ENCODE measurements around the gene FAM229B. TPM values are rescaled to one million over a fixed set of nuclear protein-coding genes. Genes with fewer than 3 reads are reported as not detected.

FAM229B gene
- total RNA-seq, 4 donors from 2014 or later = 9.5 to 26.1 (median 13.8) TPM

DNA sequence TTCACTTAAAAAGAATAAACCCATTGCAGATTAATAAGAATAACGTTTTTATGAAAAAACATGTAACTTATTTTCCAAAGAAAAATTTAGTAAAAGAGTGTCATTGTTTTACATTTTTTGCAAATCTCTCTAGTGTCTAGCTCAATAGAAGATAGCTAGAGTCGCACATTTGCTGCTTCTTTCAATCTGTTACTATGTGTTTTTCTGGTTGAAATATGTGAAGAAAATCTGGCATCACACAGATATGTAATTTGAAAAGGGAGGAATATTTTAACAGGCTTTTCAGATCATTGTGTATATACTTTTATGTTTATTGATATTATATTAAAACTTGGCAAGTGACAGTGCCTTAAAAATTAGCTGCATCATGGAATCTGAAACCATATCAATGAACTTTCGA lies 24.4 kb upstream of the FAM229B start:
- no peaks in the 10 kb centered on the region for H3K4me1 ChIP-seq
- WGBS, 2 donors (ENCODE audit: low coverage in 1 of 2) = 80 to 84% methylated on average over 3 of the region's 3 CpGs
- TF ChIP-seq CTCF (IDR thresholded peaks at IDR 0.05) = no peak
- no peak for TF ChIP-seq POLR2A (IDR thresholded peaks at IDR 0.05)
- no peak for TF ChIP-seq POLR2AphosphoS5 (IDR thresholded peaks at IDR 0.05)
- no peak for TF ChIP-seq EP300 (IDR thresholded peaks at IDR 0.05)
- H3K27me3 ChIP-seq = no peaks in the 10 kb centered on the region
- no peak for ATAC-seq
- no peak overlapping the region for H3K27ac ChIP-seq
- H3K9me3 ChIP-seq = no peaks in the 10 kb centered on the region
- no peaks in the 10 kb centered on the region for H3K36me3 ChIP-seq
- H3K4me3 ChIP-seq = no peak overlapping the region

DNA sequence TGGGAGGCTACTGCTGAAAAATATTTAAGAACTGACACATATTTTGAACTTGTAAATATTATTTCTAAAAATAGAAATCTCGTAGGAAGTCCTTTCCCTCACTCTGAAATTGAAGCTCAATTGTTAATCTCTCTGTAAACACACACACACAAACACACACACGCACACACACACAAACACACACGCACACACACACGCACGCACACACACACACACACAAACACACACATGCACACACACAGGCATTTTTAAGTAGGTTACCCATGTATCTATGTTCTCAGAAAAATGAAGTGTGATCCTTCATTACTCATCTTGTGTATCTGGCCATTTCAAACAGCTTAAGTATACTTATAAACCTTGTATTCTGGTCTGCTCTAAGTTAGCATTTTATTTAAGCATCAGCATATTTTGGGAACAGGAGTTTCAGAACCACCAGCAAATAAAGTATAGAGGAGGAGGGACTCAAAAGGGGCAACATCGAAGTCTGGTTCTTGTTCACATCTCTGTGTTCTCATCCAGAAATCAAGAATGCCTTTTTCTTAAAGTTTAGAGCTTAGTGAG lies 21.9 kb upstream of the FAM229B start:
- no peak overlapping the region for H3K4me3 ChIP-seq
- H3K4me1 ChIP-seq = no peaks in the 10 kb centered on the region
- H3K36me3 ChIP-seq = peaks cover 0 to 8% of the 10 kb centered on the region in 2 donors
- no peak for ATAC-seq
- H3K27ac ChIP-seq = no peak overlapping the region
- H3K9me3 ChIP-seq = no peaks in the 10 kb centered on the region
- 29 to 35% methylated on average over 6 of the region's 6 CpGs for WGBS, 2 donors (ENCODE audit: low coverage in 1 of 2)
- H3K27me3 ChIP-seq = no peaks in the 10 kb centered on the region
- TF ChIP-seq POLR2AphosphoS5 (IDR thresholded peaks at IDR 0.05) (no peak), EP300 (IDR thresholded peaks at IDR 0.05) (no peak), POLR2A (IDR thresholded peaks at IDR 0.05) (no peak), CTCF (IDR thresholded peaks at IDR 0.05) (no peak)

DNA sequence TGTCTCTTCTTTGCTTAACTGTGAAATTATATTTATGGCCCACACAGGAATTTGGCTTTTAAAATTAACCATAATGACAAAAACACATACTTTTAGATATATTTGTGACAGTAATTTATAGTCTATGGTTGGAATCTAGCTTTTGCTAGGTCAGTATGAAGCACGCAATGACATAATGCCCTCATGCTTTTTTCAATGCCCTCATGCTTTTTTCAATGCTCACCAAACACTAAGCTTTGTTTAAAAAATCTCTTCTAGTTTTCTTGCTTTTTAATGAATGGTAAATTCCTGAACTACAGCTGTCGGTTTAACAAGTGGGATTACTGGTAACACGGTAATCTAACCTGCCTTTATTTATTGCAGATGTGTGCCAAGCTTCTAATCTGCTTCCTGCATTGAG lies 20.8 kb upstream of the FAM229B start:
- Histone ChIP-seq H3K4me3 (no peak overlapping the region), H3K4me1 (no peaks in the 10 kb centered on the region), H3K27me3 (no peaks in the 10 kb centered on the region), H3K9me3 (no peaks in the 10 kb centered on the region), H3K36me3 (peaks cover 0 to 19% of the 10 kb centered on the region in 2 donors), H3K27ac (no peak overlapping the region)
- ATAC-seq = no peak
- 81 to 93% methylated on average over 3 of the region's 3 CpGs for WGBS, 2 donors (ENCODE audit: low coverage in 1 of 2)
- no peak for TF ChIP-seq EP300 (IDR thresholded peaks at IDR 0.05)
- TF ChIP-seq POLR2AphosphoS5 (IDR thresholded peaks at IDR 0.05) = no peak
- TF ChIP-seq CTCF (IDR thresholded peaks at IDR 0.05) = no peak
- TF ChIP-seq POLR2A (IDR thresholded peaks at IDR 0.05) = no peak

DNA sequence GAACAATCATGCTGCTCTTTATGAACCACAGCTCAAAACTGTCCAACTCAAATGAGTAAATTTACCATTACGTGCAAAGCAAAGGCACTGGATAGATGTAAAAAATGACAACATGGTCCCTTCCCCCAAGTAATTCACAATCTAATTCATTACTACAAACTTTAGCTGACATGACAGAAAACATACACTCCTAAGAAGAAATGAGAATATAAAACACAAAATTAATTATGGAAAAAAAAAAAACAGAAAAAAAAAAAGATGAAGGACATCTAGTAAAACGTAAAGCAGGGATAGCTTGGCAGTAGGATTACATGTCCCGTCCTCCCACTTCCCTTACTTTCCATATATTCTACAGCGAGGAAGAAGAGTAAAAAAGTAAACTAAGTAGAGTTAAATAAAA lies 5.8 kb upstream of the FAM229B start:
- no peak for ATAC-seq
- H3K27me3 ChIP-seq = no peaks in the 10 kb centered on the region
- no peak for TF ChIP-seq EP300 (IDR thresholded peaks at IDR 0.05)
- no peak for TF ChIP-seq CTCF (IDR thresholded peaks at IDR 0.05)
- no peak for TF ChIP-seq POLR2A (IDR thresholded peaks at IDR 0.05)
- TF ChIP-seq POLR2AphosphoS5 (IDR thresholded peaks at IDR 0.05) = no peak
- H3K4me1 ChIP-seq = peaks cover 0 to 14% (median 3%) of the 10 kb centered on the region in 3 donors
- H3K27ac ChIP-seq = no peak overlapping the region
- peaks cover 0 to 67% of the 10 kb centered on the region in 2 donors for H3K36me3 ChIP-seq
- WGBS, 2 donors (ENCODE audit: low coverage in 1 of 2) = 81 to 84% methylated on average over 4 of the region's 4 CpGs
- no peak overlapping the region for H3K4me3 ChIP-seq
- no peaks in the 10 kb centered on the region for H3K9me3 ChIP-seq

DNA sequence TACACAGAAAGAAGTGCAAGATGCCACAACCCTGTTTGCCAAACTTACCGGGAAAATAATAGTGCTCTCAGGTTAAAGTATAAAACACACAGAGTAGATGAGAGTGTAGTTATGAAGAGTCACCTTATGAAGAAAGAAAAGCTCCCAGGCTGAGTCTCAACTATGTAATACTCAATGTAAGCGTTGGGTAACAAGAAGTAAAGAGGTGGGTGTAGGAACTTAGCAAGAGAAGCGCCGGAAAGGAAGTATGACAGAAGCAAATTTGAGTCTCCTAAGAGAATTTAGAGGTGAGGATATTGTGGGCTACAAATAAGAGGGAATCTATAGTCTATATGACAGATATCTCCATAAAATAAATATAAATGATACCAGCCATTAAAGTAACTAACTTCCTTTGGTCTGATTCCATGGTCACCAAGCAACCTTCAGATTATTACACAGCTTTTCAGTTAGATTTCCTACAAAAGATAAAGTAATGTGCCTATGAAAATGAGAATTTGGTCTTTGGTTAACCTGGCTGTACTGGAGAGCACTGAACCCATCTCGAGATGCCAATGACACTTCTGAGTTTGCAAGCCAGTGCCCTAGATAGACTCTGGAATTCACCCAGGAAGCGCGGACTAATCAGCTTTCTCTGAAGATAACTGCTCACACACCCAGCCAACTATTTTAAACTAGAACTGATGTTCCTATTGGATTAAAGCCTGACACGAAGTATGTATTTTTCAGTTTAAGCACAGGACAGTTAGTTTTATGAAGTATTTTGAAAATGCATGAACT lies 1.9 kb upstream of the FAM229B start:
- H3K27me3 ChIP-seq = no peaks in the 10 kb centered on the region
- H3K4me1 ChIP-seq = peaks cover 0 to 26% (median 3%) of the 10 kb centered on the region in 3 donors
- TF ChIP-seq EP300 (IDR thresholded peaks at IDR 0.05) (no peak), POLR2AphosphoS5 (IDR thresholded peaks at IDR 0.05) (no peak), POLR2A (IDR thresholded peaks at IDR 0.05) (no peak), CTCF (IDR thresholded peaks at IDR 0.05) (no peak)
- peaks cover 0 to 32% of the 10 kb centered on the region in 2 donors for H3K36me3 ChIP-seq
- no peaks in the 10 kb centered on the region for H3K9me3 ChIP-seq
- no peak overlapping the region for H3K27ac ChIP-seq
- no peak overlapping the region for H3K4me3 ChIP-seq
- 75 to 97% methylated on average over 7 to 8 of the region's 8 CpGs for WGBS, 2 donors (ENCODE audit: low coverage in 1 of 2)
- no peak for ATAC-seq

Data from gastroesophageal sphincter (tissue), 4 donors.